ENCODE measurements around the gene POC1A.

DNA sequence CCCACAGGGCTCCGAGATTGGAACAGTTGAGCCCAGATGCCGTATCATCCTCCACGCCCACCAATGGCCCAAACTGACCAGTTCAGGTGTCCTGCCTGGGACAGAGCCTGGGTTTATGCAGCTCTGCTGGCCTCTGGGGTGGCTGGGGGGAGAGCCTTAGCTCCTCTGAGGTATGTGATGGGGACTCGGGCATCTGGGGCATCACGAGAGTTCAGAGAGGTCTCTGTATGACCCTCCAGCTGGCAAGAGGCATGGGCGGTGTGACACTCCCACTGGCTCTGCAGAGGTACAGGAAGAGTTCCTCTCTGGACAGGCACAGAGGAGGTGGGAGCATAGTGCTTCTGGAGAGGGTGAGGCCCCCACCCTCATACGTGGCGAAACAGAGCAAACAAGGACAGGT is 71.3 kb downstream of the POC1A start:
- no peak for TF ChIP-seq POLR2A (IDR thresholded peaks at IDR 0.05)
- TF ChIP-seq, protein P1, sequence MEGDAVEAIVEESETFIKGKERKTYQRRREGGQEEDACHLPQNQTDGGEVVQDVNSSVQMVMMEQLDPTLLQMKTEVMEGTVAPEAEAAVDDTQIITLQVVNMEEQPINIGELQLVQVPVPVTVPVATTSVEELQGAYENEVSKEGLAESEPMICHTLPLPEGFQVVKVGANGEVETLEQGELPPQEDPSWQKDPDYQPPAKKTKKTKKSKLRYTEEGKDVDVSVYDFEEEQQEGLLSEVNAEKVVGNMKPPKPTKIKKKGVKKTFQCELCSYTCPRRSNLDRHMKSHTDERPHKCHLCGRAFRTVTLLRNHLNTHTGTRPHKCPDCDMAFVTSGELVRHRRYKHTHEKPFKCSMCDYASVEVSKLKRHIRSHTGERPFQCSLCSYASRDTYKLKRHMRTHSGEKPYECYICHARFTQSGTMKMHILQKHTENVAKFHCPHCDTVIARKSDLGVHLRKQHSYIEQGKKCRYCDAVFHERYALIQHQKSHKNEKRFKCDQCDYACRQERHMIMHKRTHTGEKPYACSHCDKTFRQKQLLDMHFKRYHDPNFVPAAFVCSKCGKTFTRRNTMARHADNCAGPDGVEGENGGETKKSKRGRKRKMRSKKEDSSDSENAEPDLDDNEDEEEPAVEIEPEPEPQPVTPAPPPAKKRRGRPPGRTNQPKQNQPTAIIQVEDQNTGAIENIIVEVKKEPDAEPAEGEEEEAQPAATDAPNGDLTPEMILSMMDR (IDR thresholded peaks at IDR 0.05): no peak
- no peak for TF ChIP-seq POLR2AphosphoS5 (IDR thresholded peaks at IDR 0.05)

Measured in upper lobe of left lung (tissue), 4 donors.